Measurements from ENCODE around the gene KRTAP25-1. TPM values are rescaled to one million over a fixed set of nuclear protein-coding genes. Genes with fewer than 3 reads are reported as not detected.

Gene KRTAP25-1
- total and polyA plus RNA-seq, 2 of the 8 experiments (the other 6 are each of a cell fraction or from before 2014, with no cell fraction given), result not detected

GRCh38 chr21:30332681-30333080, 43.4 kb upstream of the KRTAP25-1 start:
- Histone ChIP-seq H3K36me3 (ENCODE audit: control insufficient read depth in 2 of 4, insufficient read depth in 4 of 4, low read length in 3 of 4) (no peaks in the 10 kb centered on the region), H3K79me1 (ENCODE audit: low read depth, low read length) (no peaks in the 10 kb centered on the region), H4K91ac (replicated peaks; ENCODE audit: insufficient read length, low read length) (no peak overlapping the region), H2BK120ac (replicated peaks; ENCODE audit: low read depth, low read length) (no peak overlapping the region), H3K79me2 (ENCODE audit: control insufficient read depth in 1 of 2, insufficient read depth in 2 of 2, low read length in 2 of 2) (no peaks in the 10 kb centered on the region), H2AFZ (ENCODE audit: low read length) (no peak overlapping the region), H2AK5ac (ENCODE audit: low read depth, low read length) (no peak overlapping the region), H3K23ac (ENCODE audit: insufficient read length) (no peak overlapping the region), H3K27me3 (replicated peaks in 1 of 4; ENCODE audit: control insufficient read depth in 3 of 4, extremely low read depth in 1 of 4, insufficient read depth in 3 of 4, low read length in 3 of 4) (no peaks in the 10 kb centered on the region), H3K4me1 (replicated peaks in 1 of 4; ENCODE audit: control insufficient read depth in 3 of 4, insufficient read depth in 4 of 4, low read length in 3 of 4) (no peaks in the 10 kb centered on the region), H2BK12ac (ENCODE audit: low read depth, low read length) (no peak overlapping the region), H3K4me3 (ENCODE audit: extremely low read depth in 1 of 4, insufficient read depth in 2 of 4, low read depth in 3 of 4, low read length in 4 of 4) (no peak overlapping the region), H3K14ac (ENCODE audit: insufficient read length) (no peak overlapping the region), H3K27ac (ENCODE audit: low read depth, low read length) (no peak overlapping the region), H3K56ac (replicated peaks; ENCODE audit: insufficient read length, low read depth, low read length) (no peak overlapping the region), H4K8ac (ENCODE audit: extremely low read depth, insufficient read depth, low read length) (no peak overlapping the region), H3K18ac (ENCODE audit: extremely low read depth, low read length) (no peak overlapping the region), H3K23me2 (ENCODE audit: low read depth, low read length) (no peaks in the 10 kb centered on the region), H3K9me3 (ENCODE audit: insufficient read depth in 2 of 2, low read depth in 1 of 2, low read length in 1 of 2) (no peaks in the 10 kb centered on the region), H4K5ac (ENCODE audit: insufficient read length, low read depth, low read length) (no peak overlapping the region), H2BK15ac (ENCODE audit: low read length) (no peak overlapping the region), H3K4ac (replicated peaks; ENCODE audit: insufficient read length, low read depth, low read length) (no peak overlapping the region), H2BK5ac (ENCODE audit: low read depth, low read length) (no peak overlapping the region), H4K20me1 (replicated peaks in 1 of 2; ENCODE audit: control insufficient read depth in 1 of 2, insufficient read depth in 2 of 2, low read length in 2 of 2) (no peaks in the 10 kb centered on the region), H3K4me2 (ENCODE audit: insufficient read depth in 1 of 2, low read depth in 2 of 2, low read length in 2 of 2) (no peak overlapping the region), H2BK20ac (ENCODE audit: low read length) (no peak overlapping the region), H3K9ac (replicated peaks in 1 of 4; ENCODE audit: extremely low read depth in 1 of 4, low read depth in 3 of 4, low read length in 3 of 4) (no peak overlapping the region)
- DNase-seq (ENCODE audit: low read depth in 1 of 2, low spot score in 2 of 2) (no peak), FAIRE-seq (no peak)
- 94% methylated on average over 2 of the region's 2 CpGs; no CpG with 5 or more reads in 1 of the 2 experiments for whole genome bisulfite sequencing, 2 experiments (ENCODE audit: extremely low coverage in 1 of 2, insufficient coverage in 1 of 2, insufficient read length in 1 of 2, insufficient replicate concordance in 2 of 2, low coverage in 1 of 2, low lambda C conversion rate in 2 of 2, missing lambda C conversion rate in 1 of 2)
- POLR2A ChIA-PET (ENCODE audit: partially characterized antibody), result no interaction called here
- CTCF ChIA-PET (ENCODE audit: partially characterized antibody), result interaction anchor here (0.9 to 3.3 kb wide), 2 partner anchors 8 to 12 kb away, joined by 3 to 12 read pairs; no protein-coding TSS in a partner anchor
- TF ChIP-seq, protein P1, sequence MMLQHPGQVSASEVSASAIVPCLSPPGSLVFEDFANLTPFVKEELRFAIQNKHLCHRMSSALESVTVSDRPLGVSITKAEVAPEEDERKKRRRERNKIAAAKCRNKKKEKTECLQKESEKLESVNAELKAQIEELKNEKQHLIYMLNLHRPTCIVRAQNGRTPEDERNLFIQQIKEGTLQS (IDR thresholded peaks at IDR 0.05; ENCODE audit: insufficient read depth, low read depth, low read length), result no peak
- no peak for TF ChIP-seq GTF2F1 (IDR thresholded peaks at IDR 0.05; ENCODE audit: borderline replicate concordance, low read depth, low read length)
- TF ChIP-seq KDM4A (IDR thresholded peaks at IDR 0.05; ENCODE audit: low read depth, low read length, severe bottlenecking), result no peak
